Mesenchymal stem cell (in vitro differentiated cells and primary cell): ENCODE data around the gene MTA1.

ENCODE experiments used
- DNase-seq: peaks from one replicate; pipeline ENCODE4 v3.0.0-alpha.2; 2013
- H2AFZ ChIP-seq: one replicate; pipeline ENCODE4 v1.6.1; 2013; ENCODE audit warnings: low read depth, mild to moderate bottlenecking, control low read depth, inconsistent platforms, low read length, moderate library complexity
- H2AK5ac ChIP-seq: 2 replicates; pipeline ENCODE4 v1.6.1; 2013; ENCODE audit warnings: low read length, moderate library complexity, mild to moderate bottlenecking, inconsistent platforms; ENCODE audit not compliant: severe bottlenecking
- H2BK120ac ChIP-seq: one replicate; pipeline ENCODE4 v1.6.1; 2013; ENCODE audit warnings: low read depth, mild to moderate bottlenecking, inconsistent platforms, low read length, moderate library complexity
- H2BK12ac ChIP-seq, 2 experiments: one replicate each; pipeline ENCODE4 v1.6.1; 2013; ENCODE audit warnings: inconsistent platforms in 2 of 2, low read length in 2 of 2, mild to moderate bottlenecking in 2 of 2, moderate library complexity in 2 of 2, control low read depth in 1 of 2
- H2BK15ac ChIP-seq: one replicate; pipeline ENCODE4 v1.6.1; 2013; ENCODE audit warnings: mild to moderate bottlenecking, low read depth, inconsistent platforms; ENCODE audit not compliant: poor library complexity, severe bottlenecking
- H2BK5ac ChIP-seq: 2 replicates; pipeline ENCODE4 v1.6.1; 2013; ENCODE audit warnings: low read depth, mild to moderate bottlenecking, low read length, control low read depth, inconsistent platforms; ENCODE audit not compliant: poor library complexity, severe bottlenecking
- H3K14ac ChIP-seq, 2 experiments: one replicate each; pipeline ENCODE4 v1.6.1; 2013; ENCODE audit warnings: inconsistent platforms in 2 of 2, low read length in 2 of 2, control low read depth in 1 of 2, mild to moderate bottlenecking in 1 of 2, moderate library complexity in 1 of 2
- H3K18ac ChIP-seq, 2 experiments: one replicate each; pipeline ENCODE4 v1.6.1; 2013; ENCODE audit warnings: inconsistent platforms in 2 of 2, low read length in 2 of 2, control low read depth in 1 of 2, low read depth in 1 of 2, mild to moderate bottlenecking in 1 of 2
- H3K23ac ChIP-seq, 2 experiments: one replicate each; pipeline ENCODE4 v1.6.1; 2013; ENCODE audit warnings: inconsistent platforms in 2 of 2, low read length in 2 of 2, mild to moderate bottlenecking in 2 of 2, moderate library complexity in 2 of 2, control low read depth in 1 of 2
- H3K27ac ChIP-seq: 2 replicates; pipeline ENCODE4 v1.5.1; 2013; ENCODE audit warnings: mild to moderate bottlenecking, moderate library complexity, low read length, control low read depth, inconsistent platforms; ENCODE audit not compliant: poor library complexity, severe bottlenecking
- H3K27me3 ChIP-seq, 2 experiments: 2 replicates each; pipeline versions ENCODE4 v1.6.1 to v1.7.0; 2013; ENCODE audit warnings: low read length in 2 of 2, mild to moderate bottlenecking in 2 of 2, moderate library complexity in 2 of 2, control low read depth in 1 of 2, inconsistent platforms in 1 of 2; ENCODE audit not compliant: control insufficient read depth in 1 of 2, insufficient read depth in 1 of 2
- H3K36me3 ChIP-seq, 2 experiments: 2 replicates each; pipeline versions ENCODE4 v1.6.1 to v1.7.0; 2013; ENCODE audit warnings: low read length in 2 of 2, control low read depth in 1 of 2, inconsistent platforms in 1 of 2, low read depth in 1 of 2, mild to moderate bottlenecking in 1 of 2; ENCODE audit not compliant: insufficient read depth in 2 of 2, control insufficient read depth in 1 of 2
- H3K4ac ChIP-seq, 2 experiments: one replicate each; pipeline ENCODE4 v1.6.1; 2013; ENCODE audit warnings: inconsistent platforms in 2 of 2, low read length in 2 of 2, mild to moderate bottlenecking in 2 of 2, moderate library complexity in 2 of 2, control low read depth in 1 of 2, low read depth in 1 of 2
- H3K4me1 ChIP-seq: 2 replicates; pipeline ENCODE4 v1.6.1; 2013; ENCODE audit warnings: low read depth, low read length, control low read depth; ENCODE audit not compliant: control insufficient read depth, insufficient read depth
- H3K4me2 ChIP-seq: 2 replicates; pipeline ENCODE4 v1.6.1; 2013; ENCODE audit warnings: low read length, mild to moderate bottlenecking, inconsistent platforms; ENCODE audit not compliant: poor library complexity, severe bottlenecking
- H3K4me3 ChIP-seq, 2 experiments: 2 replicates each; pipeline versions ENCODE4 v1.5.1 to v1.7.0; 2013; ENCODE audit warnings: low read length in 2 of 2, mild to moderate bottlenecking in 2 of 2, control low read depth in 1 of 2, low read depth in 1 of 2; ENCODE audit not compliant: insufficient read depth in 1 of 2
- H3K79me1 ChIP-seq: replicated peaks from 2 replicates; pipeline ENCODE4 v1.6.1; 2013; ENCODE audit warnings: mild to moderate bottlenecking, control low read depth, low read length, inconsistent platforms; ENCODE audit not compliant: poor library complexity, severe bottlenecking
- H3K9ac ChIP-seq: 2 replicates; pipeline ENCODE4 v1.7.0; 2013; ENCODE audit warnings: mild to moderate bottlenecking, low read length, moderate library complexity
- H3K9me3 ChIP-seq: 2 replicates; pipeline ENCODE4 v1.7.0; 2013; ENCODE audit warnings: mild to moderate bottlenecking, low read length; ENCODE audit not compliant: control insufficient read depth
- H4K8ac ChIP-seq: one replicate; pipeline ENCODE4 v1.6.1; 2013; ENCODE audit warnings: inconsistent platforms, mild to moderate bottlenecking, low read length, moderate library complexity
- H4K91ac ChIP-seq: one replicate; pipeline ENCODE4 v1.6.1; 2013; ENCODE audit warnings: mild to moderate bottlenecking, low read length, inconsistent platforms
- WGBS: methylation state at CpG from one replicate; pipeline ENCODE4 v1.1.7; 2013; ENCODE audit warnings: mixed read lengths; 5-methylcytosine and 5-hydroxymethylcytosine counted together

The MTA1 gene

GRCh38 chr14:105491366-105491973, 71.8 kb downstream of the MTA1 start:
- peaks cover 4 to 21% of the 10 kb centered on the region in 2 experiments for H3K27me3 ChIP-seq
- no peak overlapping the region for H4K91ac ChIP-seq
- 25% methylated on average over 52 of the region's 53 CpGs for WGBS
- H3K18ac ChIP-seq = no peak overlapping the region
- peak; percentile 49 for DNase-seq
- H3K4me1 ChIP-seq = peaks cover 24% of the 10 kb centered on the region
- no peak overlapping the region for H2BK120ac ChIP-seq
- H2AFZ ChIP-seq = peak overlapping the region; percentile 73
- H3K4me2 ChIP-seq = peak overlapping the region; percentile 79
- no peak overlapping the region for H2BK12ac ChIP-seq
- no peak overlapping the region for H3K27ac ChIP-seq
- peak overlapping the region; percentile 76 for H3K9ac ChIP-seq
- peaks cover 1% of the 10 kb centered on the region for H3K79me1 ChIP-seq
- H3K4ac ChIP-seq = no peak overlapping the region
- no peaks in the 10 kb centered on the region for H3K9me3 ChIP-seq
- no peak overlapping the region for H3K14ac ChIP-seq
- no peak overlapping the region for H3K23ac ChIP-seq
- H2BK15ac ChIP-seq = no peak overlapping the region
- H4K8ac ChIP-seq = no peak overlapping the region
- no peak overlapping the region for H2AK5ac ChIP-seq
- H3K4me3 ChIP-seq = peak overlapping the region; percentile 68 to 80
- peaks cover 0 to 11% of the 10 kb centered on the region in 2 experiments for H3K36me3 ChIP-seq
- no peak overlapping the region for H2BK5ac ChIP-seq

GRCh38 chr14:105492031-105492970, 72.7 kb downstream of the MTA1 start:
- H3K9me3 ChIP-seq = no peaks in the 10 kb centered on the region
- no peak overlapping the region for H2BK120ac ChIP-seq
- no peak overlapping the region for H2BK15ac ChIP-seq
- peaks cover 1% of the 10 kb centered on the region for H3K79me1 ChIP-seq
- no peak overlapping the region for H2AK5ac ChIP-seq
- H2BK12ac ChIP-seq = peak overlapping the region in 1 of 2 experiments; percentile 10
- H3K9ac ChIP-seq = no peak overlapping the region
- no peak overlapping the region for H3K23ac ChIP-seq
- H3K4me3 ChIP-seq = peak overlapping the region in 1 of 2 experiments; percentile 80
- peaks cover 0 to 13% of the 10 kb centered on the region in 2 experiments for H3K27me3 ChIP-seq
- H3K14ac ChIP-seq = no peak overlapping the region
- H4K8ac ChIP-seq = no peak overlapping the region
- no peak overlapping the region for H4K91ac ChIP-seq
- no peak overlapping the region for H2AFZ ChIP-seq
- no peak overlapping the region for H3K18ac ChIP-seq
- H3K4me1 ChIP-seq = peaks cover 24% of the 10 kb centered on the region
- no peak overlapping the region for H3K4me2 ChIP-seq
- WGBS = 92% methylated on average over 24 of the region's 24 CpGs
- no peak overlapping the region for H3K4ac ChIP-seq
- DNase-seq = no peak
- H3K27ac ChIP-seq = no peak overlapping the region
- H2BK5ac ChIP-seq = no peak overlapping the region
- H3K36me3 ChIP-seq = peaks cover 0 to 11% of the 10 kb centered on the region in 2 experiments

- no peak overlapping the region for H3K23ac ChIP-seq
- H3K9me3 ChIP-seq = no peaks in the 10 kb centered on the region
- H3K4me3 ChIP-seq = no peak overlapping the region
- H2BK15ac ChIP-seq = no peak overlapping the region
- no peak for DNase-seq
- H2BK12ac ChIP-seq = no peak overlapping the region
- H3K4me2 ChIP-seq = no peak overlapping the region
- no peak overlapping the region for H2BK120ac ChIP-seq
- H3K27me3 ChIP-seq = peaks cover 0 to 6% of the 10 kb centered on the region in 2 experiments
- H3K14ac ChIP-seq = no peak overlapping the region
- no peak overlapping the region for H3K18ac ChIP-seq
- H4K91ac ChIP-seq = no peak overlapping the region
- no peak overlapping the region for H4K8ac ChIP-seq
- no peak overlapping the region for H3K4ac ChIP-seq
- peaks cover 0 to 18% of the 10 kb centered on the region in 2 experiments for H3K36me3 ChIP-seq
- H3K79me1 ChIP-seq = peaks cover 1% of the 10 kb centered on the region
- H2AK5ac ChIP-seq = no peak overlapping the region
- H3K9ac ChIP-seq = no peak overlapping the region
- no peak overlapping the region for H2AFZ ChIP-seq
- H2BK5ac ChIP-seq = no peak overlapping the region
- peaks cover 24% of the 10 kb centered on the region for H3K4me1 ChIP-seq
- WGBS = 91% methylated on average over 20 of the region's 20 CpGs
- no peak overlapping the region for H3K27ac ChIP-seq
Observed at GRCh38 chr14:105492971-105493871, 73.6 kb downstream of the MTA1 start.
